Karpas-422 (cell line): ENCODE data around the gene MCM5. TPM values are rescaled to one million over a fixed set of nuclear protein-coding genes. Genes with fewer than 3 reads are reported as not detected.

ENCODE experiments used
- DNase-seq: peaks from one replicate; pipeline ENCODE4 v3.0.0-alpha.2; 2015
- H2AFZ ChIP-seq: fragments of 200-600 bp; sonication (generic); 2 replicates; pipeline ENCODE4 v1.6.1; 2014; ENCODE audit warnings: antibody characterized with exemption, low read length, mixed read lengths
- H3K27ac ChIP-seq: fragments of 200-600 bp; sonication (generic); 2 replicates; pipeline ENCODE4 v1.5.1; 2014; ENCODE audit warnings: mild to moderate bottlenecking, low read length, moderate library complexity
- H3K27me3 ChIP-seq: fragments of 200-600 bp; sonication (generic); 2 replicates; pipeline ENCODE4 v1.6.1; 2014; ENCODE audit warnings: low read length, mixed read lengths
- H3K36me3 ChIP-seq: fragments of 200-600 bp; sonication (generic); 2 replicates; pipeline ENCODE4 v1.6.1; 2014; ENCODE audit warnings: low read length, mixed read lengths; ENCODE audit not compliant: insufficient read depth
- H3K4me1 ChIP-seq: fragments of 200-600 bp; sonication (generic); 2 replicates; pipeline ENCODE4 v1.6.1; 2014; ENCODE audit warnings: mild to moderate bottlenecking, low read length, mixed read lengths
- H3K4me2 ChIP-seq: fragments of 200-600 bp; sonication (generic); 2 replicates; pipeline ENCODE4 v1.6.1; 2014; ENCODE audit warnings: low read length, low read depth, mild to moderate bottlenecking; ENCODE audit not compliant: poor library complexity, severe bottlenecking
- H3K4me3 ChIP-seq: fragments of 200-600 bp; sonication (generic); 2 replicates; pipeline ENCODE4 v1.5.1; 2014; ENCODE audit warnings: mild to moderate bottlenecking, antibody characterized with exemption, low read length, mixed read lengths
- H3K79me2 ChIP-seq: fragments of 200-600 bp; sonication (generic); 2 replicates; pipeline ENCODE4 v1.6.1; 2014; ENCODE audit warnings: mild to moderate bottlenecking, low read length, mixed read lengths
- H3K9ac ChIP-seq: fragments of 200-600 bp; sonication (generic); 2 replicates; pipeline ENCODE4 v1.6.0; 2014; ENCODE audit warnings: low read length
- H3K9me2 ChIP-seq: fragments of 200-600 bp; sonication (generic), shearing (Covaris generic); replicated peaks from 2 replicates; pipeline ENCODE4 v1.6.0; 2014; ENCODE audit warnings: mild to moderate bottlenecking, low read length, moderate library complexity; ENCODE audit not compliant: insufficient read depth
- H3K9me3 ChIP-seq: fragments of 300-700, 200-600 bp; sonication (generic); 2 replicates; pipeline ENCODE4 v1.6.1; 2014; ENCODE audit warnings: low read length, mixed read lengths
- H4K20me1 ChIP-seq: fragments of 200-600 bp; sonication (generic); 2 replicates; pipeline ENCODE4 v1.6.1; 2014; ENCODE audit warnings: mild to moderate bottlenecking, antibody characterized with exemption, low read length, low read depth; ENCODE audit not compliant: insufficient read depth
- total RNA-seq: library from RNA; depleted of rRNA; stranded (reverse); fragments of >200 nt; shearing (Covaris generic); gene quantifications from 2 replicates; pipeline ENCODE4 v1.2.3, GENCODE V29; 2014; ENCODE audit warnings: low replicate concordance; rRNA removed

The MCM5 gene
- total RNA-seq = 83.7 and 97.4 TPM in 2 replicates

GRCh38 chr22:35399678-35400500, at the start of gene MCM5:
TSS of gene MCM5 (plus strand) at chr22:35400140. CDS start at chr22:35400439, 299 bp downstream.
- H3K27ac ChIP-seq = peak within 1 kb of the TSS; percentile 83
- no peaks in the 10 kb centered on the region for H4K20me1 ChIP-seq
- H3K4me1 ChIP-seq = peaks cover 35% of the 10 kb centered on the region
- peak; percentile 100 for DNase-seq
- peak within 1 kb of the TSS; percentile 92 for H3K9ac ChIP-seq
- H3K27me3 ChIP-seq = no peaks in the 10 kb centered on the region
- peaks cover 34% of the 10 kb centered on the region for H3K79me2 ChIP-seq
- no peaks in the 10 kb centered on the region for H3K9me2 ChIP-seq
- H3K36me3 ChIP-seq = peaks cover 24% of the 10 kb centered on the region; the same call in 1 of the 2 replicates
- H3K9me3 ChIP-seq = no peaks in the 10 kb centered on the region
- peak within 1 kb of the TSS; percentile 74; the same call in 1 of the 2 replicates for H2AFZ ChIP-seq
- peak within 1 kb of the TSS; percentile 96 for H3K4me3 ChIP-seq
- peak within 1 kb of the TSS; percentile 87 for H3K4me2 ChIP-seq

GRCh38 chr22:35350539-35351503, 49.1 kb upstream of the MCM5 start:
- peaks cover 31% of the 10 kb centered on the region for H3K4me1 ChIP-seq
- no peaks in the 10 kb centered on the region for H3K9me2 ChIP-seq
- H2AFZ ChIP-seq = peak overlapping the region; percentile 85; the same call in 1 of the 2 replicates
- no peaks in the 10 kb centered on the region for H3K27me3 ChIP-seq
- no peaks in the 10 kb centered on the region for H4K20me1 ChIP-seq
- H3K27ac ChIP-seq = no peak overlapping the region
- peak overlapping the region; percentile 68 for H3K4me3 ChIP-seq
- H3K9me3 ChIP-seq = no peaks in the 10 kb centered on the region
- H3K36me3 ChIP-seq = no peaks in the 10 kb centered on the region
- peak overlapping the region; percentile 68 for H3K9ac ChIP-seq
- H3K79me2 ChIP-seq = no peaks in the 10 kb centered on the region
- peak; percentile 94 for DNase-seq
- peak overlapping the region; percentile 84 for H3K4me2 ChIP-seq

- DNase-seq = peak; percentile 87
- Histone ChIP-seq H3K27me3 (no peaks in the 10 kb centered on the region), H3K9me3 (no peaks in the 10 kb centered on the region), H3K79me2 (no peaks in the 10 kb centered on the region), H3K4me1 (peaks cover 31% of the 10 kb centered on the region), H3K4me3 (peak overlapping the region; percentile 53), H3K4me2 (peak overlapping the region; percentile 70), H3K27ac (peak overlapping the region; percentile 56), H4K20me1 (no peaks in the 10 kb centered on the region), H3K9me2 (no peaks in the 10 kb centered on the region), H2AFZ (peak overlapping the region; percentile 98), H3K36me3 (no peaks in the 10 kb centered on the region), H3K9ac (peak overlapping the region; percentile 64)
These were observed 47.5 kb upstream of the MCM5 start for GRCh38 chr22:35352214-35353111.

- Histone ChIP-seq H3K9me3 (no peaks in the 10 kb centered on the region), H3K4me1 (peaks cover 31% of the 10 kb centered on the region), H3K36me3 (no peaks in the 10 kb centered on the region), H3K4me3 (peak overlapping the region; percentile 53; the same call in 1 of the 2 replicates), H3K4me2 (peak overlapping the region; percentile 70), H3K9ac (peak overlapping the region; percentile 64), H3K9me2 (no peaks in the 10 kb centered on the region), H3K27ac (no peak overlapping the region), H3K27me3 (no peaks in the 10 kb centered on the region), H4K20me1 (no peaks in the 10 kb centered on the region), H3K79me2 (no peaks in the 10 kb centered on the region), H2AFZ (0 out of 2 replicates have a peak overlapping the region, but pooled peaks have one; percentile 98)
- no peak for DNase-seq
These were observed 46.6 kb upstream of the MCM5 start for GRCh38 chr22:35353318-35353717.

- no peak overlapping the region for H3K27ac ChIP-seq
- H3K4me1 ChIP-seq = peaks cover 31% of the 10 kb centered on the region
- no peak overlapping the region for H2AFZ ChIP-seq
- H3K9me2 ChIP-seq = no peaks in the 10 kb centered on the region
- H3K4me3 ChIP-seq = no peak overlapping the region
- H3K79me2 ChIP-seq = no peaks in the 10 kb centered on the region
- H3K27me3 ChIP-seq = no peaks in the 10 kb centered on the region
- no peaks in the 10 kb centered on the region for H4K20me1 ChIP-seq
- H3K9me3 ChIP-seq = no peaks in the 10 kb centered on the region
- H3K4me2 ChIP-seq = no peak overlapping the region
- DNase-seq = no peak
- no peak overlapping the region for H3K9ac ChIP-seq
- H3K36me3 ChIP-seq = no peaks in the 10 kb centered on the region
These were observed 45.9 kb upstream of the MCM5 start for GRCh38 chr22:35354068-35354467.

- Histone ChIP-seq H3K9me3 (no peaks in the 10 kb centered on the region), H3K4me3 (no peak overlapping the region), H4K20me1 (no peaks in the 10 kb centered on the region), H3K9me2 (no peaks in the 10 kb centered on the region), H3K79me2 (no peaks in the 10 kb centered on the region), H3K27me3 (no peaks in the 10 kb centered on the region), H3K9ac (no peak overlapping the region), H3K27ac (no peak overlapping the region), H3K36me3 (no peaks in the 10 kb centered on the region), H3K4me2 (no peak overlapping the region), H3K4me1 (peaks cover 5% of the 10 kb centered on the region), H2AFZ (no peak overlapping the region)
- no peak for DNase-seq
These were observed 41.9 kb upstream of the MCM5 start for GRCh38 chr22:35357883-35358621.

- Histone ChIP-seq H4K20me1 (no peaks in the 10 kb centered on the region), H3K79me2 (no peaks in the 10 kb centered on the region), H3K36me3 (no peaks in the 10 kb centered on the region), H3K27me3 (no peaks in the 10 kb centered on the region), H3K9me2 (no peaks in the 10 kb centered on the region), H3K27ac (no peak overlapping the region), H3K9ac (no peak overlapping the region), H3K9me3 (no peaks in the 10 kb centered on the region), H3K4me1 (no peaks in the 10 kb centered on the region), H3K4me2 (no peak overlapping the region), H2AFZ (no peak overlapping the region), H3K4me3 (no peak overlapping the region)
- DNase-seq = no peak
These were observed 40.4 kb upstream of the MCM5 start for GRCh38 chr22:35359380-35360065.
